Tibial nerve (tissue), 4 donors: Measurements from ENCODE around the gene NTSR1.

Experiments used
- CTCF ChIP-seq, 5 experiments: fragments of 200-600 bp in 3 of 5; fragments of 450-650 bp in 2 of 5; sonication (generic) in 3 of 5; IDR thresholded peaks; one replicate each; pipeline ENCODE4 v1.5.1; 2016 to 2019; ENCODE audit warnings: antibody characterized with exemption in 5 of 5, mild to moderate bottlenecking in 3 of 5, moderate library complexity in 2 of 5
- EP300 ChIP-seq, 2 donors: sonication (generic); formaldehyde crosslinking; IDR thresholded peaks; one replicate each; pipeline ENCODE4 v1.6.1; 2017; ENCODE audit warnings: antibody characterized with exemption in 2 of 2, mild to moderate bottlenecking in 1 of 2
- POLR2A ChIP-seq, 2 donors: fragments of 450-650 bp; IDR thresholded peaks; one replicate each; pipeline ENCODE4 v1.6.1; 2017; ENCODE audit warnings: antibody characterized with exemption in 2 of 2, mild to moderate bottlenecking in 2 of 2, moderate library complexity in 2 of 2

GRCh38 chr20:62771396-62772102 lies 62.9 kb downstream of the NTSR1 start:
- no peak for TF ChIP-seq CTCF (IDR thresholded peaks at IDR 0.05)
- TF ChIP-seq POLR2A (IDR thresholded peaks at IDR 0.05), result no peak
- TF ChIP-seq EP300 (IDR thresholded peaks at IDR 0.05), result no peak
